HepG2 (cell line): ENCODE results near the gene ZNF865. TPM values are rescaled to one million over a fixed set of nuclear protein-coding genes. Genes with fewer than 3 reads are reported as not detected.

Experiments used
- DRAP1 ChIP-seq: IDR thresholded peaks from 2 replicates; pipeline ENCODE4 v1.6.1; 2016; ENCODE audit warnings: missing genetic modification reagents, missing compliant biosample characterization
- FOXA1 ChIP-seq, 2 experiments: fragments of 450-650 bp in 1 of 2; sonication (generic) in 1 of 2; formaldehyde crosslinking in 1 of 2; IDR thresholded peaks; 2 replicates each; pipeline versions ENCODE4 v1.4.0 to v1.6.1; 2016 to 2020; ENCODE audit warnings: missing genetic modification reagents in 1 of 2
- HOXA7 ChIP-seq: sonication (generic); formaldehyde crosslinking; IDR thresholded peaks from 2 replicates; pipeline ENCODE4 v1.8.1; 2022; ENCODE audit warnings: mild to moderate bottlenecking, missing genetic modification reagents, moderate library complexity
- MAZ ChIP-seq, 2 experiments: sonication (generic) in 1 of 2; formaldehyde crosslinking in 1 of 2; IDR thresholded peaks; 2 replicates each; pipeline versions ENCODE4 v1.5.0 to v1.6.1; 2012 to 2020; ENCODE audit warnings: low read depth in 2 of 2, mild to moderate bottlenecking in 2 of 2, borderline replicate concordance in 1 of 2, improper control_type of control experiment in 1 of 2, low read length in 1 of 2, missing genetic modification reagents in 1 of 2, moderate library complexity in 1 of 2
- MIER3 ChIP-seq: IDR thresholded peaks from 2 replicates; pipeline ENCODE4 v1.6.1; 2016; ENCODE audit warnings: missing compliant biosample characterization, borderline replicate concordance
- MTA3 ChIP-seq: sonication (generic); formaldehyde crosslinking; IDR thresholded peaks from 2 replicates; pipeline ENCODE4 v1.4.0; 2020; ENCODE audit warnings: missing genetic modification reagents
- NFE2L1 ChIP-seq: sonication (generic); formaldehyde crosslinking; IDR thresholded peaks from 2 replicates; pipeline ENCODE4 v1.4.0; 2020; ENCODE audit warnings: missing genetic modification reagents, mild to moderate bottlenecking, borderline replicate concordance
- RAD21 ChIP-seq: fragments of 450-650 bp; formaldehyde crosslinking; IDR thresholded peaks from 2 replicates; pipeline ENCODE4 v1.5.0; 2020; ENCODE audit warnings: mild to moderate bottlenecking
- RBM22 ChIP-seq: fragments of 200-400 bp; formaldehyde crosslinking; optimal IDR thresholded peaks from 2 replicates; pipeline ENCODE3; 2017; ENCODE audit warnings: mild to moderate bottlenecking, low read length, moderate library complexity
- SETDB1 ChIP-seq: sonication (generic); formaldehyde crosslinking; IDR thresholded peaks from 2 replicates; pipeline ENCODE4 v1.5.1; 2020; ENCODE audit warnings: missing genetic modification reagents, mild to moderate bottlenecking, borderline replicate concordance
- SRF ChIP-seq: IDR thresholded peaks from 2 replicates; pipeline ENCODE4 v1.6.1; 2011; ENCODE audit warnings: mild to moderate bottlenecking, low read depth, low read length, moderate library complexity
- TBX3 ChIP-seq: fragments of 450-650 bp; IDR thresholded peaks from 2 replicates; pipeline ENCODE4 v1.6.1; 2017; ENCODE audit warnings: antibody characterized with exemption, mild to moderate bottlenecking, inconsistent platforms, borderline replicate concordance
- ZBTB8A ChIP-seq: sonication (generic); formaldehyde crosslinking; IDR thresholded peaks from 2 replicates; pipeline ENCODE4 v1.4.0; 2020; ENCODE audit warnings: mild to moderate bottlenecking, low read depth, missing genetic modification reagents, borderline replicate concordance
- ZFP90 ChIP-seq: sonication (generic); formaldehyde crosslinking; IDR thresholded peaks from 2 replicates; pipeline ENCODE4 v1.8.0; 2022; ENCODE audit warnings: missing genetic modification reagents, mild to moderate bottlenecking, inconsistent platforms, borderline replicate concordance
- ZNF160 ChIP-seq: sonication (generic); formaldehyde crosslinking; IDR thresholded peaks from 2 replicates; pipeline ENCODE4 v1.8.0; 2022; ENCODE audit warnings: mild to moderate bottlenecking, inconsistent platforms, missing genetic modification reagents
- polyA plus RNA-seq, 8 experiments: library from polyadenylated mRNA; depleted of rRNA in 3 of 8; stranded (reverse) in 7 of 8; unstranded in 1 of 8; fragments of >200 nt; fragmentation: Illumina TruSeq in 4 of 8; extraction: Trizol in 4 of 8; gene quantifications; 2 replicates each; pipeline versions ENCODE4 v1.2.1 to v1.2.3, GENCODE V29; 2011 to 2016; ENCODE audit warnings: low read depth in 4 of 8, missing spikeins in 1 of 8, mixed read lengths in 1 of 8; ENCODE audit not compliant: insufficient read depth in 1 of 8
- total RNA-seq, 5 experiments: library from RNA; depleted of rRNA; stranded (reverse); fragments of >200 nt; fragmentation: Illumina TruSeq; extraction: Trizol; gene quantifications; 2 replicates each; pipeline ENCODE4 v1.2.3, GENCODE V29; 2016; ENCODE audit warnings: low read depth in 1 of 5
- TF ChIP-seq, protein P1 (sequence below): sonication (generic); formaldehyde crosslinking; IDR thresholded peaks from 2 replicates; pipeline ENCODE4 v1.4.0; 2020; ENCODE audit warnings: missing genetic modification reagents, borderline replicate concordance
- TF ChIP-seq, protein P2 (sequence below): sonication (generic); formaldehyde crosslinking; IDR thresholded peaks from 2 replicates; pipeline ENCODE4 v1.4.0; 2020; ENCODE audit warnings: missing genetic modification reagents, mild to moderate bottlenecking, borderline replicate concordance
- TF ChIP-seq, protein P3 (sequence below): sonication (generic); formaldehyde crosslinking; IDR thresholded peaks from 2 replicates; pipeline ENCODE4 v1.4.0; 2020; ENCODE audit warnings: missing genetic modification reagents

The ZNF865 gene
- total and polyA plus RNA-seq, 2 of the 13 experiments (the other 11 are each of a cell fraction or from before 2014, with no cell fraction given) = 0.93 to 1.0 TPM

DNA sequence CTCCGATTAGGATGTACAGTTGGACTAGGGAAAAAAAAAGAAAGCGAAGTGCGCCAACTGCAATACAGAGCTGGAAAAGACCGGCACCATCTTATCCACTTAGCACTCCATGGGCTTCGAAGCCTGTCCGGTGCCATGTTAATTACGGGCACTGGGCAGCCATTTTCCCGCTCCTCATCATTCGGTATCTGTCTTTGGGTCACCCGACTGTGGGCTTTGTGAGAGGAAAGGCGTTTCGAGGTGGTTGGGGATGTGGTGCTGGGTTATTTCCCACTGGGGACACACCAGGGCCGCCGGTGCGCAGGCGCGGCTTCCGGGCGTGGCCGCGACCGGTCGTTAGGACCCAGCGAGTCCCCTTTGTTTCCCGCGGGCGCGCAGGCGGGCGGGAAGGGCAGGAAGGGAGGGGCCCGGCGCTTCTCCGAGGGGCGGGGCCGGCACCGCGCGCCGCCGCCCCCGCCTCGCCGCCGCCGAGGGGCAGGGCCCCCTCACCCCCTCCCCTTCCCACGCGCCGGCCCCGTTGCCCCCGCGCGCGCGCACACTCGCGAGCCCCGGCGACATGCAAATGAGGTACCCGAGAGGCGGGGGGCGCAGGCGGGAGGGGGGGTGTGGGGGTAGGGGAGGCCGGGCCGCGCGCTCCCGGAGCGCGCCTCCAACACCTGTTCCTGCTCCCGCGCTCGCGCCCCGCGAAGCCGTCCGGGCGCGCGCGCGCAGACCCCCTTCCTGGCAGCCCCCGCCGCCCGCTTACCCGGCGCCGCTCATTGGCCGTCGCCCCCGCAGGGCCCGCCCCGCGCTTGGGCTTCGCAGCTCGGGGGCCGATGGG, 5.4 kb upstream of the ZNF865 start, which contains the start of gene ZNF524 (continued):
- TF ChIP-seq MAZ (IDR thresholded peaks at IDR 0.05; ENCODE audit: borderline replicate concordance, low read depth, low read length) (peak; percentile 88), MAZ (CRISPR knock-in tag; IDR thresholded peaks at IDR 0.05; ENCODE audit: low read depth) (no peak; the same call in 1 of the 2 replicates), FOXA1 (IDR thresholded peaks at IDR 0.05) (no peak), FOXA1 (CRISPR knock-in tag; IDR thresholded peaks at IDR 0.05) (no peak; the same call in 1 of the 2 replicates), SRF (no peak), TBX3 (0 out of 2 replicates have a peak, but pooled peaks have one; percentile 11), DRAP1 (peak; percentile 38; the same call in 1 of the 2 replicates), ZNF160 (CRISPR knock-in tag) (peak; percentile 73), ZBTB8A (no peak), ZFP90 (CRISPR knock-in tag) (peak; percentile 10; the same call in 1 of the 2 replicates), MTA3 (CRISPR knock-in tag) (no peak), SETDB1 (no peak), RBM22 (peak; percentile 19), MIER3 (no peak), RAD21 (CRISPR knock-in tag) (peak; percentile 30; the same call in 1 of the 2 replicates), NFE2L1 (CRISPR knock-in tag) (no peak), HOXA7 (CRISPR knock-in tag) (no peak)
- TF ChIP-seq, protein P1, sequence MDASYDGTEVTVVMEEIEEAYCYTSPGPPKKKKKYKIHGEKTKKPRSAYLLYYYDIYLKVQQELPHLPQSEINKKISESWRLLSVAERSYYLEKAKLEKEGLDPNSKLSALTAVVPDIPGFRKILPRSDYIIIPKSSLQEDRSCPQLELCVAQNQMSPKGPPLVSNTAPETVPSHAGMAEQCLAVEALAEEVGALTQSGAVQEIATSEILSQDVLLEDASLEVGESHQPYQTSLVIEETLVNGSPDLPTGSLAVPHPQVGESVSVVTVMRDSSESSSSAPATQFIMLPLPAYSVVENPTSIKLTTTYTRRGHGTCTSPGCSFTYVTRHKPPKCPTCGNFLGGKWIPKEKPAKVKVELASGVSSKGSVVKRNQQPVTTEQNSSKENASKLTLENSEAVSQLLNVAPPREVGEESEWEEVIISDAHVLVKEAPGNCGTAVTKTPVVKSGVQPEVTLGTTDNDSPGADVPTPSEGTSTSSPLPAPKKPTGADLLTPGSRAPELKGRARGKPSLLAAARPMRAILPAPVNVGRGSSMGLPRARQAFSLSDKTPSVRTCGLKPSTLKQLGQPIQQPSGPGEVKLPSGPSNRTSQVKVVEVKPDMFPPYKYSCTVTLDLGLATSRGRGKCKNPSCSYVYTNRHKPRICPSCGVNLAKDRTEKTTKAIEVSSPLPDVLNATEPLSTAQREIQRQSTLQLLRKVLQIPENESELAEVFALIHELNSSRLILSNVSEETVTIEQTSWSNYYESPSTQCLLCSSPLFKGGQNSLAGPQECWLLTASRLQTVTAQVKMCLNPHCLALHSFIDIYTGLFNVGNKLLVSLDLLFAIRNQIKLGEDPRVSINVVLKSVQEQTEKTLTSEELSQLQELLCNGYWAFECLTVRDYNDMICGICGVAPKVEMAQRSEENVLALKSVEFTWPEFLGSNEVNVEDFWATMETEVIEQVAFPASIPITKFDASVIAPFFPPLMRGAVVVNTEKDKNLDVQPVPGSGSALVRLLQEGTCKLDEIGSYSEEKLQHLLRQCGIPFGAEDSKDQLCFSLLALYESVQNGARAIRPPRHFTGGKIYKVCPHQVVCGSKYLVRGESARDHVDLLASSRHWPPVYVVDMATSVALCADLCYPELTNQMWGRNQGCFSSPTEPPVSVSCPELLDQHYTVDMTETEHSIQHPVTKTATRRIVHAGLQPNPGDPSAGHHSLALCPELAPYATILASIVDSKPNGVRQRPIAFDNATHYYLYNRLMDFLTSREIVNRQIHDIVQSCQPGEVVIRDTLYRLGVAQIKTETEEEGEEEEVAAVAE (CRISPR knock-in tag) = no peak
- TF ChIP-seq, protein P2, sequence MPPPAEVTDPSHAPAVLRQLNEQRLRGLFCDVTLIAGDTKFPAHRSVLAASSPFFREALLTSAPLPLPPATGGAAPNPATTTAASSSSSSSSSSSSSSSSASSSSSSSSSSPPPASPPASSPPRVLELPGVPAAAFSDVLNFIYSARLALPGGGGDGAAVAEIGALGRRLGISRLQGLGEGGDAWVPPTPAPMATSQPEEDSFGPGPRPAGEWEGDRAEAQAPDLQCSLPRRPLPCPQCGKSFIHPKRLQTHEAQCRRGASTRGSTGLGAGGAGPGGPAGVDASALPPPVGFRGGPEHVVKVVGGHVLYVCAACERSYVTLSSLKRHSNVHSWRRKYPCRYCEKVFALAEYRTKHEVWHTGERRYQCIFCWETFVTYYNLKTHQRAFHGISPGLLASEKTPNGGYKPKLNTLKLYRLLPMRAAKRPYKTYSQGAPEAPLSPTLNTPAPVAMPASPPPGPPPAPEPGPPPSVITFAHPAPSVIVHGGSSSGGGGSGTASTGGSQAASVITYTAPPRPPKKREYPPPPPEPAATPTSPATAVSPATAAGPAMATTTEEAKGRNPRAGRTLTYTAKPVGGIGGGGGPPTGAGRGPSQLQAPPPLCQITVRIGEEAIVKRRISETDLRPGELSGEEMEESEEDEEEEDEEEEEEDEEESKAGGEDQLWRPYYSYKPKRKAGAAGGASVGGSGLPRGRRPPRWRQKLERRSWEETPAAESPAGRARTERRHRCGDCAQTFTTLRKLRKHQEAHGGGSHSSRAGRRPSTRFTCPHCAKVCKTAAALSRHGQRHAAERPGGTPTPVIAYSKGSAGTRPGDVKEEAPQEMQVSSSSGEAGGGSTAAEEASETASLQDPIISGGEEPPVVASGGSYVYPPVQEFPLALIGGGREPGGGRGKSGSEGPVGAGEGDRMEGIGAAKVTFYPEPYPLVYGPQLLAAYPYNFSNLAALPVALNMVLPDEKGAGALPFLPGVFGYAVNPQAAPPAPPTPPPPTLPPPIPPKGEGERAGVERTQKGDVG (CRISPR knock-in tag) = no peak
- TF ChIP-seq, protein P3, sequence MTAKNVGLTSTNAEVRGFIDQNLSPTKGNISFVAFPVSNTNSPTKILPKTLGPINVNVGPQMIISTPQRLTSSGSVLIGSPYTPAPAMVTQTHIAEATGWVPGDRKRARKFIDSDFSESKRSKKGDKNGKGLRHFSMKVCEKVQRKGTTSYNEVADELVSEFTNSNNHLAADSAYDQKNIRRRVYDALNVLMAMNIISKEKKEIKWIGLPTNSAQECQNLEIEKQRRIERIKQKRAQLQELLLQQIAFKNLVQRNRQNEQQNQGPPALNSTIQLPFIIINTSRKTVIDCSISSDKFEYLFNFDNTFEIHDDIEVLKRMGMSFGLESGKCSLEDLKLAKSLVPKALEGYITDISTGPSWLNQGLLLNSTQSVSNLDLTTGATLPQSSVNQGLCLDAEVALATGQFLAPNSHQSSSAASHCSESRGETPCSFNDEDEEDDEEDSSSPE (CRISPR knock-in tag) = peak; percentile 94
